Lung (tissue), 12 donors: ENCODE data around the gene TWF2. TPM values are rescaled to one million over a fixed set of nuclear protein-coding genes. Genes with fewer than 3 reads are reported as not detected.

ENCODE experiments used
- ATAC-seq: fragments of 200-7000 bp; cut with Tn5 transposase; one replicate; pipeline ENCODE4 v1.9.1; 2020; ENCODE audit warnings: moderate number of reproducible peaks; ENCODE audit not compliant: insufficient read depth, low FRiP score
- DNase-seq, 3 donors: peaks; one replicate each; pipeline ENCODE4 v3.0.0-alpha.2; 2013 to 2017
- H3K27ac ChIP-seq, 2 donors: one replicate each; pipeline ENCODE4 v1.5.1; 2013; ENCODE audit warnings: mild to moderate bottlenecking in 2 of 2, moderate library complexity in 2 of 2, control low read depth in 1 of 2, inconsistent platforms in 1 of 2, low read depth in 1 of 2, low read length in 1 of 2
- H3K27me3 ChIP-seq, 3 donors: one replicate each; pipeline ENCODE4 v1.5.1; 2013; ENCODE audit warnings: low read length in 2 of 3; ENCODE audit not compliant: control insufficient read depth in 3 of 3, insufficient read depth in 3 of 3
- H3K36me3 ChIP-seq, 4 donors: one replicate each; pipeline ENCODE4 v1.5.1; 2013; ENCODE audit warnings: low read length in 4 of 4, mild to moderate bottlenecking in 1 of 4, moderate library complexity in 1 of 4; ENCODE audit not compliant: control insufficient read depth in 4 of 4, insufficient read depth in 4 of 4
- H3K4me1 ChIP-seq, 5 donors: one replicate each; pipeline ENCODE4 v1.5.1; 2013; ENCODE audit warnings: low read length in 5 of 5, mild to moderate bottlenecking in 2 of 5, moderate library complexity in 1 of 5; ENCODE audit not compliant: control insufficient read depth in 5 of 5, insufficient read depth in 5 of 5
- H3K4me3 ChIP-seq: one replicate; pipeline ENCODE4 v1.5.1; 2013; ENCODE audit warnings: mild to moderate bottlenecking, control low read depth, moderate library complexity
- H3K9ac ChIP-seq, 2 donors: one replicate each; pipeline ENCODE4 v1.5.1; 2013; ENCODE audit warnings: low read length in 2 of 2, control low read depth in 1 of 2; ENCODE audit not compliant: insufficient read depth in 1 of 2
- H3K9me3 ChIP-seq, 4 donors: one replicate each; pipeline ENCODE4 v1.5.1; 2013; ENCODE audit warnings: low read length in 3 of 4, mild to moderate bottlenecking in 1 of 4, moderate library complexity in 1 of 4; ENCODE audit not compliant: control insufficient read depth in 4 of 4, insufficient read depth in 3 of 4
- WGBS, 2 donors: extraction: QIAGEN DNeasy Blood & Tissue Kit; methylation state at CpG; one replicate each; pipeline ENCODE4 v1.1.7; 2013; 5-methylcytosine and 5-hydroxymethylcytosine counted together
- polyA plus RNA-seq, 2 donors: library from polyadenylated mRNA; stranded (reverse); fragments of 200-250 nt; gene quantifications; one replicate each; pipeline ENCODE4 v1.2.1, GENCODE V29; 2013
- total RNA-seq, 2 donors: library from RNA; depleted of rRNA in 1 of 2; stranded (reverse); fragments of >200 nt in 1 of 2; gene quantifications; one replicate each; pipeline ENCODE4 v1.2.1, GENCODE V29; 2014 to 2021
- TF ChIP-seq, protein P1 (sequence below): IDR thresholded peaks from 2 replicates; pipeline ENCODE4 v1.5.1; 2012; ENCODE audit warnings: mild to moderate bottlenecking; ENCODE audit errors: control extremely low read depth, extremely low read depth
- donor health status: control.
- donor health status: control.
- donor health status: Bipolar disorder and iron deficiency.
- donor health status: healthy.
- donor health status: DM: yes; HTN: yes; CAD: no.

TWF2 gene
- total and polyA plus RNA-seq, 4 donors: 25.7 to 104 (median 60.7) TPM

- TF ChIP-seq, protein P1, sequence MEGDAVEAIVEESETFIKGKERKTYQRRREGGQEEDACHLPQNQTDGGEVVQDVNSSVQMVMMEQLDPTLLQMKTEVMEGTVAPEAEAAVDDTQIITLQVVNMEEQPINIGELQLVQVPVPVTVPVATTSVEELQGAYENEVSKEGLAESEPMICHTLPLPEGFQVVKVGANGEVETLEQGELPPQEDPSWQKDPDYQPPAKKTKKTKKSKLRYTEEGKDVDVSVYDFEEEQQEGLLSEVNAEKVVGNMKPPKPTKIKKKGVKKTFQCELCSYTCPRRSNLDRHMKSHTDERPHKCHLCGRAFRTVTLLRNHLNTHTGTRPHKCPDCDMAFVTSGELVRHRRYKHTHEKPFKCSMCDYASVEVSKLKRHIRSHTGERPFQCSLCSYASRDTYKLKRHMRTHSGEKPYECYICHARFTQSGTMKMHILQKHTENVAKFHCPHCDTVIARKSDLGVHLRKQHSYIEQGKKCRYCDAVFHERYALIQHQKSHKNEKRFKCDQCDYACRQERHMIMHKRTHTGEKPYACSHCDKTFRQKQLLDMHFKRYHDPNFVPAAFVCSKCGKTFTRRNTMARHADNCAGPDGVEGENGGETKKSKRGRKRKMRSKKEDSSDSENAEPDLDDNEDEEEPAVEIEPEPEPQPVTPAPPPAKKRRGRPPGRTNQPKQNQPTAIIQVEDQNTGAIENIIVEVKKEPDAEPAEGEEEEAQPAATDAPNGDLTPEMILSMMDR: no peak
- Histone ChIP-seq H3K9ac (no peak overlapping the region), H3K27ac (peak overlapping the region; percentile 46 to 90), H3K9me3 (no peaks in the 10 kb centered on the region), H3K36me3 (peaks cover 0 to 15% (median 10%) of the 10 kb centered on the region in 4 donors), H3K4me1 (peaks cover 12 to 63% (median 39%) of the 10 kb centered on the region in 5 donors), H3K27me3 (no peaks in the 10 kb centered on the region), H3K4me3 (no peak overlapping the region)
- 33 to 47% methylated on average over 10 of the region's 10 CpGs for WGBS, 2 donors
- ATAC-seq (no peak), DNase-seq (no peak)
Measured at GRCh38 chr3:52197499-52197841, 41.5 kb downstream of the TWF2 start.

GRCh38 chr3:52196977-52197376, 42.0 kb downstream of the TWF2 start:
- no peak overlapping the region for H3K9ac ChIP-seq
- DNase-seq (peak in 1 of 3 donors; percentile 47), ATAC-seq (no peak)
- WGBS, 2 donors: 40 to 62% methylated on average over 3 of the region's 3 CpGs
- H3K4me3 ChIP-seq: no peak overlapping the region
- peak overlapping the region in 1 of 2 donors; percentile 90 for H3K27ac ChIP-seq
- no peaks in the 10 kb centered on the region for H3K9me3 ChIP-seq
- H3K4me1 ChIP-seq: peaks cover 12 to 64% (median 39%) of the 10 kb centered on the region in 5 donors
- no peaks in the 10 kb centered on the region for H3K27me3 ChIP-seq
- TF ChIP-seq, protein P1: no peak
- peaks cover 0 to 12% (median 6%) of the 10 kb centered on the region in 4 donors for H3K36me3 ChIP-seq

GRCh38 chr3:52195823-52196331, 43.1 kb downstream of the TWF2 start:
- Histone ChIP-seq H3K4me3 (no peak overlapping the region), H3K27me3 (no peaks in the 10 kb centered on the region), H3K9me3 (no peaks in the 10 kb centered on the region), H3K4me1 (peaks cover 12 to 74% (median 43%) of the 10 kb centered on the region in 5 donors), H3K36me3 (peaks cover 0 to 8% (median 4%) of the 10 kb centered on the region in 4 donors), H3K27ac (peak overlapping the region; percentile 10 to 90), H3K9ac (peak overlapping the region in 1 of 2 donors; percentile 14)
- DNase-seq (peak in 2 of 3 donors; percentile 69 to 81), ATAC-seq (peak; percentile 21)
- TF ChIP-seq, protein P1: no peak
- 36 to 44% methylated on average over 10 of the region's 10 CpGs for WGBS, 2 donors

- Histone ChIP-seq H3K27ac (peak overlapping the region in 1 of 2 donors; percentile 90), H3K4me3 (no peak overlapping the region), H3K9ac (peak overlapping the region in 1 of 2 donors; percentile 14), H3K36me3 (peaks cover 0 to 6% (median 3%) of the 10 kb centered on the region in 4 donors), H3K27me3 (no peaks in the 10 kb centered on the region), H3K9me3 (no peaks in the 10 kb centered on the region), H3K4me1 (peaks cover 12 to 80% (median 45%) of the 10 kb centered on the region in 5 donors)
- 62 to 83% methylated on average over 3 of the region's 3 CpGs for WGBS, 2 donors
- TF ChIP-seq, protein P1: no peak
- DNase-seq: no peak
- no peak for ATAC-seq
Measured at GRCh38 chr3:52195291-52195597, 43.7 kb downstream of the TWF2 start.
